Measurements from ENCODE around the gene SYCP2L.

SYCP2L gene

GRCh38 chr6:11012295-11012754 lies 125.5 kb downstream of the SYCP2L start:
- Histone ChIP-seq H3K4me1 (ENCODE audit: low read depth, poor library complexity, severe bottlenecking) (peaks cover 16% of the 10 kb centered on the region), H2AFZ (ENCODE audit: low read depth) (no peak overlapping the region), H3K9ac (no peak overlapping the region)

GRCh38 chr6:11012976-11013720 lies 126.3 kb downstream of the SYCP2L start:
- Histone ChIP-seq H3K4me3 (IDR thresholded peaks at IDR 0.05; ENCODE audit: insufficient read depth, low read depth, low read length) (no peak overlapping the region), H3K36me3 (ENCODE audit: insufficient read depth) (no peaks in the 10 kb centered on the region), H3K79me2 (ENCODE audit: insufficient read depth, low read depth) (no peaks in the 10 kb centered on the region), H2AFZ (ENCODE audit: low read depth) (no peak overlapping the region), H4K20me1 (ENCODE audit: insufficient read depth) (no peaks in the 10 kb centered on the region), H3K27ac (no peak overlapping the region), H3K4me1 (ENCODE audit: low read depth, poor library complexity, severe bottlenecking) (peaks cover 16% of the 10 kb centered on the region), H3K27me3 (ENCODE audit: insufficient read depth, low read depth) (no peaks in the 10 kb centered on the region), H3K9ac (no peak overlapping the region), H3K4me2 (no peak overlapping the region)
- no peak for TF ChIP-seq CTCF (conservative IDR thresholded peaks at IDR 0.05; ENCODE audit: low read depth, low read length)

More at GRCh38 chr6:11012295-11012754, 125.5 kb downstream of the SYCP2L start:
- Histone ChIP-seq H3K36me3 (ENCODE audit: insufficient read depth) (no peaks in the 10 kb centered on the region), H3K27ac (no peak overlapping the region), H4K20me1 (ENCODE audit: insufficient read depth) (no peaks in the 10 kb centered on the region), H3K27me3 (ENCODE audit: insufficient read depth, low read depth) (no peaks in the 10 kb centered on the region), H3K4me2 (no peak overlapping the region), H3K79me2 (ENCODE audit: insufficient read depth, low read depth) (no peaks in the 10 kb centered on the region), H3K4me3 (IDR thresholded peaks at IDR 0.05; ENCODE audit: insufficient read depth, low read depth, low read length) (no peak overlapping the region)
- no peak for TF ChIP-seq CTCF (conservative IDR thresholded peaks at IDR 0.05; ENCODE audit: low read depth, low read length)

- Histone ChIP-seq H3K36me3 (ENCODE audit: insufficient read depth) (no peaks in the 10 kb centered on the region), H3K4me1 (ENCODE audit: low read depth, poor library complexity, severe bottlenecking) (peaks cover 15% of the 10 kb centered on the region), H3K4me3 (IDR thresholded peaks at IDR 0.05; ENCODE audit: insufficient read depth, low read depth, low read length) (no peak overlapping the region), H2AFZ (ENCODE audit: low read depth) (no peak overlapping the region), H3K27me3 (ENCODE audit: insufficient read depth, low read depth) (no peaks in the 10 kb centered on the region), H3K9ac (no peak overlapping the region), H4K20me1 (ENCODE audit: insufficient read depth) (no peaks in the 10 kb centered on the region), H3K27ac (no peak overlapping the region), H3K79me2 (ENCODE audit: insufficient read depth, low read depth) (no peaks in the 10 kb centered on the region), H3K4me2 (no peak overlapping the region)
- TF ChIP-seq CTCF (conservative IDR thresholded peaks at IDR 0.05; ENCODE audit: low read depth, low read length) = no peak
Measured at GRCh38 chr6:11013721-11014070, 126.8 kb downstream of the SYCP2L start.

- no peak overlapping the region for H3K4me2 ChIP-seq
- H3K27ac ChIP-seq = no peak overlapping the region
- no peak for TF ChIP-seq CTCF (conservative IDR thresholded peaks at IDR 0.05; ENCODE audit: low read depth, low read length)
- H3K36me3 ChIP-seq (ENCODE audit: insufficient read depth) = no peaks in the 10 kb centered on the region
- H3K9ac ChIP-seq = no peak overlapping the region
- H3K4me1 ChIP-seq (ENCODE audit: low read depth, poor library complexity, severe bottlenecking) = peaks cover under 1% of the 10 kb centered on the region
- H4K20me1 ChIP-seq (ENCODE audit: insufficient read depth) = no peaks in the 10 kb centered on the region
- no peaks in the 10 kb centered on the region for H3K27me3 ChIP-seq (ENCODE audit: insufficient read depth, low read depth)
- H3K79me2 ChIP-seq (ENCODE audit: insufficient read depth, low read depth) = no peaks in the 10 kb centered on the region
- H2AFZ ChIP-seq (ENCODE audit: low read depth) = no peak overlapping the region
- no peak overlapping the region for H3K4me3 ChIP-seq (IDR thresholded peaks at IDR 0.05; ENCODE audit: insufficient read depth, low read depth, low read length)
Measured at GRCh38 chr6:11015102-11015501, 128.2 kb downstream of the SYCP2L start.

All from KMS-11 (cell line).